Keratinocyte (primary cell): ENCODE measurements around the gene SLC27A3. TPM values are rescaled to one million over a fixed set of nuclear protein-coding genes. Genes with fewer than 3 reads are reported as not detected.

Experiments used
- DNase-seq: peaks from one replicate; pipeline ENCODE4 v3.0.0-alpha.2; 2011; ENCODE audit warnings: low read depth, missing footprints, low spot score
- FAIRE-seq: peaks from 2 replicates; lab custom pipeline; 2011; peaks lifted over from hg19 to GRCh38; lab: Jason Lieb, UNC
- H2AFZ ChIP-seq: 2 replicates; pipeline ENCODE4 v1.6.0; 2012; ENCODE audit warnings: low read length, control low read depth, inconsistent platforms; ENCODE audit not compliant: control insufficient read depth
- H3K27ac ChIP-seq: 2 replicates; pipeline ENCODE4 v1.5.1; 2011; ENCODE audit warnings: low read length; ENCODE audit not compliant: control insufficient read depth, insufficient read depth
- H3K27me3 ChIP-seq: 3 replicates; pipeline ENCODE4 v1.6.0; 2011; ENCODE audit warnings: low read length; ENCODE audit not compliant: control insufficient read depth, insufficient read depth; ENCODE audit errors: extremely low read depth
- H3K36me3 ChIP-seq, 2 experiments: 2 replicates in 1 of 2; 3 replicates in 1 of 2; pipeline ENCODE4 v1.5.1; 2011; ENCODE audit warnings: low read length in 2 of 2, mild to moderate bottlenecking in 1 of 2; ENCODE audit not compliant: control insufficient read depth in 2 of 2, insufficient read depth in 2 of 2; ENCODE audit errors: extremely low read depth in 1 of 2
- H3K4me1 ChIP-seq: 3 replicates; pipeline ENCODE4 v1.5.1; 2011; ENCODE audit warnings: low read length; ENCODE audit not compliant: control insufficient read depth, insufficient read depth; ENCODE audit errors: extremely low read depth
- H3K4me2 ChIP-seq: 3 replicates; pipeline ENCODE4 v1.6.0; 2011; ENCODE audit warnings: low read depth, low read length; ENCODE audit not compliant: control insufficient read depth, insufficient read depth; ENCODE audit errors: extremely low read depth
- H3K4me3 ChIP-seq, 3 experiments: fragments of 200-600 bp in 1 of 3; sonication (generic) in 1 of 3; 2 replicates in 2 of 3; 3 replicates in 1 of 3; pipeline ENCODE4 v1.5.1; 2011 to 2016; ENCODE audit warnings: low read length in 3 of 3, mild to moderate bottlenecking in 3 of 3, control low read depth in 2 of 3, inconsistent platforms in 1 of 3, low read depth in 1 of 3, mixed read lengths in 1 of 3, mixed run types in 1 of 3, moderate library complexity in 1 of 3; ENCODE audit not compliant: control insufficient read depth in 2 of 3, insufficient read depth in 2 of 3; ENCODE audit errors: extremely low read depth in 1 of 3
- H3K79me2 ChIP-seq: 2 replicates; pipeline ENCODE4 v1.6.0; 2012; ENCODE audit warnings: low read length; ENCODE audit not compliant: control insufficient read depth, insufficient read depth
- H3K9ac ChIP-seq: 3 replicates; pipeline ENCODE4 v1.6.0; 2011; ENCODE audit warnings: low read length; ENCODE audit not compliant: control insufficient read depth, insufficient read depth; ENCODE audit errors: extremely low read depth
- H3K9me1 ChIP-seq: 3 replicates; pipeline ENCODE4 v1.6.0; 2011; ENCODE audit warnings: low read length; ENCODE audit not compliant: control insufficient read depth, insufficient read depth; ENCODE audit errors: extremely low read depth
- H3K9me3 ChIP-seq: 2 replicates; pipeline ENCODE4 v1.5.1; 2012; ENCODE audit warnings: low read depth, low read length; ENCODE audit not compliant: control insufficient read depth
- H4K20me1 ChIP-seq: 3 replicates; pipeline ENCODE4 v1.6.0; 2011; ENCODE audit warnings: low read length; ENCODE audit not compliant: control insufficient read depth, insufficient read depth; ENCODE audit errors: extremely low read depth
- EZH2 ChIP-seq: IDR thresholded peaks from one replicate; pipeline ENCODE4 v1.6.1; 2012; ENCODE audit warnings: inconsistent platforms, mild to moderate bottlenecking, low read length, moderate library complexity
- dilution Hi-C: fragments of 300-500 bp; cut with MboI; formaldehyde crosslinking; loops from one replicate; pipeline ENCODE4 v1.7.0; 2020; ENCODE audit warnings: low sequenced_read_pairs; ENCODE audit not compliant: extremely low pct_ligation_motif_present
- polyA plus RNA-seq, 5 experiments: library from polyadenylated mRNA; depleted of rRNA in 3 of 5; stranded (reverse) in 3 of 5; stranded (forward) in 1 of 5; unstranded in 1 of 5; fragments of >200 nt; gene quantifications; 1 replicate in 1 of 5; 2 replicates in 3 of 5; 3 replicates in 1 of 5; pipeline versions ENCODE4 v1.2.1 to v1.2.3, GENCODE V29; 2011 to 2012; ENCODE audit warnings: missing spikeins in 2 of 5, low read depth in 1 of 5, low replicate concordance in 1 of 5
- TF ChIP-seq, protein P1 (sequence below), 3 experiments: IDR thresholded peaks in 1 of 3; conservative IDR thresholded peaks in 1 of 3; optimal IDR thresholded peaks in 1 of 3; 2 replicates in 2 of 3; 3 replicates in 1 of 3; pipeline versions ENCODE3 to v1.5.1; 2011; ENCODE audit warnings: low read length in 3 of 3, mild to moderate bottlenecking in 3 of 3, moderate library complexity in 2 of 3, control low read depth in 1 of 3, inconsistent platforms in 1 of 3; ENCODE audit not compliant: insufficient read depth in 2 of 3; ENCODE audit errors: extremely low read depth in 1 of 3

Gene SLC27A3
- polyA plus RNA-seq, 1 donor (not counting 4 experiments of a cell fraction or from before 2014, with no cell fraction given) = 7.4 TPM

GRCh38 chr1:153776845-153777370, 1.7 kb downstream of the SLC27A3 start:
- FAIRE-seq (no peak), DNase-seq (no peak)
- dilution Hi-C loops = no loop called here
- peaks cover 16% of the 10 kb centered on the region for H3K4me1 ChIP-seq
- no peak overlapping the region for H3K27ac ChIP-seq
- no peaks in the 10 kb centered on the region for H3K9me1 ChIP-seq
- H3K79me2 ChIP-seq = no peaks in the 10 kb centered on the region
- H3K9ac ChIP-seq = no peak overlapping the region
- H3K4me2 ChIP-seq = no peak overlapping the region
- no peaks in the 10 kb centered on the region for H3K9me3 ChIP-seq
- H3K36me3 ChIP-seq = peaks cover 5 to 8% of the 10 kb centered on the region in 2 experiments
- H3K4me3 ChIP-seq = no peak overlapping the region
- H3K27me3 ChIP-seq = no peaks in the 10 kb centered on the region
- H2AFZ ChIP-seq = no peak overlapping the region
- TF ChIP-seq, protein P1, sequence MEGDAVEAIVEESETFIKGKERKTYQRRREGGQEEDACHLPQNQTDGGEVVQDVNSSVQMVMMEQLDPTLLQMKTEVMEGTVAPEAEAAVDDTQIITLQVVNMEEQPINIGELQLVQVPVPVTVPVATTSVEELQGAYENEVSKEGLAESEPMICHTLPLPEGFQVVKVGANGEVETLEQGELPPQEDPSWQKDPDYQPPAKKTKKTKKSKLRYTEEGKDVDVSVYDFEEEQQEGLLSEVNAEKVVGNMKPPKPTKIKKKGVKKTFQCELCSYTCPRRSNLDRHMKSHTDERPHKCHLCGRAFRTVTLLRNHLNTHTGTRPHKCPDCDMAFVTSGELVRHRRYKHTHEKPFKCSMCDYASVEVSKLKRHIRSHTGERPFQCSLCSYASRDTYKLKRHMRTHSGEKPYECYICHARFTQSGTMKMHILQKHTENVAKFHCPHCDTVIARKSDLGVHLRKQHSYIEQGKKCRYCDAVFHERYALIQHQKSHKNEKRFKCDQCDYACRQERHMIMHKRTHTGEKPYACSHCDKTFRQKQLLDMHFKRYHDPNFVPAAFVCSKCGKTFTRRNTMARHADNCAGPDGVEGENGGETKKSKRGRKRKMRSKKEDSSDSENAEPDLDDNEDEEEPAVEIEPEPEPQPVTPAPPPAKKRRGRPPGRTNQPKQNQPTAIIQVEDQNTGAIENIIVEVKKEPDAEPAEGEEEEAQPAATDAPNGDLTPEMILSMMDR (optimal IDR thresholded peaks at IDR 0.05 in 1 of 3, IDR thresholded peaks at IDR 0.05 in 1 of 3, conservative IDR thresholded peaks at IDR 0.05 in 1 of 3; ENCODE audit: extremely low read depth in 1 of 3, insufficient read depth in 2 of 3, low read length in 3 of 3) = no peak
- TF ChIP-seq EZH2 = no peak
- no peaks in the 10 kb centered on the region for H4K20me1 ChIP-seq

GRCh38 chr1:153777648-153778047, 2.4 kb downstream of the SLC27A3 start:
- dilution Hi-C loops = no loop called here

More at GRCh38 chr1:153777648-153778047, 2.4 kb downstream of the SLC27A3 start:
- Histone ChIP-seq H3K4me1 (peaks cover 16% of the 10 kb centered on the region), H3K4me3 (no peak overlapping the region), H2AFZ (no peak overlapping the region), H3K79me2 (no peaks in the 10 kb centered on the region), H4K20me1 (no peaks in the 10 kb centered on the region), H3K27ac (no peak overlapping the region), H3K9me3 (no peaks in the 10 kb centered on the region), H3K4me2 (no peak overlapping the region), H3K9me1 (no peaks in the 10 kb centered on the region), H3K27me3 (no peaks in the 10 kb centered on the region), H3K36me3 (peaks cover 0 to 7% of the 10 kb centered on the region in 2 experiments), H3K9ac (no peak overlapping the region)
- FAIRE-seq = no peak
- DNase-seq = no peak
- no peak for TF ChIP-seq EZH2
- TF ChIP-seq, protein P1 (optimal IDR thresholded peaks at IDR 0.05 in 1 of 3, IDR thresholded peaks at IDR 0.05 in 1 of 3, conservative IDR thresholded peaks at IDR 0.05 in 1 of 3; ENCODE audit: extremely low read depth in 1 of 3, insufficient read depth in 2 of 3, low read length in 3 of 3) = no peak
